Activated CD4-positive, alpha-beta T cell treated with anti-CD3 and anti-CD28 coated beads, Interleukin-10, Interleukin-2, amounts not matched to agents 100 ng/mL and 50 ng/mL, durations not matched to agents 16 hours and 8 hours (primary cell): ENCODE results near the gene SSBP1.
"Not testable (repeated sequence)": the region's sequence is repeated elsewhere in the genome, so short reads cannot be mapped to it uniquely, and the experiment has no call there.

Experiments used
- DNase-seq: peaks from one replicate; pipeline ENCODE4 v3.0.0-alpha.2; 2020

Gene SSBP1, protein sequence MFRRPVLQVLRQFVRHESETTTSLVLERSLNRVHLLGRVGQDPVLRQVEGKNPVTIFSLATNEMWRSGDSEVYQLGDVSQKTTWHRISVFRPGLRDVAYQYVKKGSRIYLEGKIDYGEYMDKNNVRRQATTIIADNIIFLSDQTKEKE

DNA sequence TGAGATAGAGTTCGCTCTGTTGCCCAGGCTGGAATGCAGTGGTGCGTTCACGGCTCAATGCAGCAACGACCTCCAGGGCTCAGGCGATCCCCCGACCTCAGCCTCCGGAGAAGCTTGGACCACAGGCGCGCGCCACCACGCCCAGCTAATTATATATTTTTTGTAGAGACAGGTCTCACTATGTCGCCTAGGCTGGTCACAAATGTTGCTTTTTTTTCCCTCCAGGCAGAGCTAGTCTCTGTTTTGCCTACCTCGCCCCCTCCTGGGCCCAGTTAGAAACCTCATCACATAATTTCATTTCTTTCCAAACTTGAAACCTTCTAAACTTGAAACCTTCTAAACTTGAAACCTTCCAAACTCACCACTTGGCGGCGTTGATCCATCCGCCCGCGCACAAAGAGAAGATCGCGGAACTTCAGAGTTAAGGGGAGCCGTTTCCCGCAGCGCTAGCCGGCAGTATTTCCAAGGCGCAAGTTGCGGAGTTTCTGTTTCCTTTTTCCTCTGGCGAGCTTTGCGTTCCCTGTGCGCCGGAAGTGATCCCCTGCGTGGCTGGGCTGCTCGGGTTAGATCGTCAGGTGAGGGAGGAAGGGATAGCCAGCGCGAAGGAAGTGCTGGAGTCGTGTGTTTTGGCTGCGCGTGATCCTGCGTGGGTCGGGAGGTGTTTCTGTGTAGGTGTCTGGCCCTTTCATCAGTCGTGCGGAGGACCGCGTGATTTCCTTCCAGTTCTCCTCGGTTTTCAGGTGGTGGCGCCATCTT lies at the start of gene SSBP1:
Gene SSBP1, plus strand, starts transcription at position 523 of the 756 bp plus-strand sequence. CDS start 809 bp downstream, outside the sequence.
- DNase-seq = peak; percentile 95

- DNase-seq = not testable (repeated sequence)
These were observed 48.9 kb upstream of the SSBP1 start for GRCh38 chr7:141689072-141689825.

DNA sequence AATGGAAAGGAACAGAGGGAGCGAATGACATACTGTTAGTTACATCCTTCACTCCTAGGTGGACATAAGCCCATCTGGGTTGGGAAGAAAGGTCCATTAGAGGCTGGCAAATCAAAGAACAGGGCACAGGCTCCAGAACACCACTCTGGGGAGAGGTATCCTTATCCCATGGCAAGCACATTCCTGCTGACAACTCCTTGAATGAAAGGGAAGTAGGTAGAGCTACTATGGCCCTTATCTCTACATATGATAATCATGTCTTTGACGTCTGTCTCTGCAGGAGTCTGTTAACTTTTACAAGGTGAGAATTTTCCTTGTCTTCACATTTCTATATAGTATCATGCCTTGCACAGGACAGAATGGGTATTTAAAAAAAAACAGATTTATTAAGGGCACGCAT lies 46.6 kb upstream of the SSBP1 start:
- DNase-seq = no peak

- DNase-seq = no peak
These were observed 46.2 kb upstream of the SSBP1 start for GRCh38 chr7:141691961-141692360.

DNA sequence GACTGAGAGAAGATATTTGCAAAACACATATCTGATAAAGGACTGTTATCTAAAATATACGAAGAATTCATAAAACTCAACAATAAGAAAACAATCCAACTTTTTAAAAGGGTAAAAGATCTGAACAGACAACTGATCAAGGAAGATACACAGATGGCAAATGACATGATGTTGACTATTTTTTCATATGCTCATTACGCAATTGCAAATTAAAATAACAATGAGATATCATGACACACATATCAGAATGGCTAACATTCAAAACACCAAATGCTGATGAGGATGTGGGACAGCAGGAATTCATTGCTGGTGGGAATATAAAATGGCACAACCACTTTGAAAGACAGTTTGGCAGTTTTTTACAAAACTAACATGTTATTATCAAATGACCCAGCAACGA lies 45.1 kb upstream of the SSBP1 start:
- no peak for DNase-seq

DNA sequence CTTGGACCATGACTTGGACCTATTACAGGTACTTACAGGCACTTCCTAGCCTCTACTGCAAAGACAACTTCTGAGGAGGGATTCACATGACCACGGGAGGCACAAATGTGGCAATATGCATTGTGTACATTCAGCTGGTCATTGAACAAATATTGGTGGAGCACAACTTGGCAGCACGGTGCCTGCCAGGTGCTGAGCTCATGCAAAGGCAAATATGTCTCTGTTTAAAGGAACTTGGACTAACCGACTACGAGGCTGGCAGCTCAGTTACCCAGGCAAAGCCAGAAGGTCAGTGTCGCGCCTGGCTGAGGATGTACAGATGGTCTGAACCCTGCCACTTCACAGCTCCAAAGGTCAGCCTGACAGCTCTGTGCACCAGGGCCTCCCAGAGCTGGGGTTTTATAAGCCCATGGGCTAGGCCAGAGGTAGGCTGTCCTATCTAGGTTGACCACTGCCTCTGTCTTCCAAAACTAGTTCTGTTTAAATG lies 42.3 kb upstream of the SSBP1 start:
- DNase-seq = no peak

- no peak for DNase-seq
These were observed 41.8 kb upstream of the SSBP1 start for GRCh38 chr7:141696348-141696747.

DNA sequence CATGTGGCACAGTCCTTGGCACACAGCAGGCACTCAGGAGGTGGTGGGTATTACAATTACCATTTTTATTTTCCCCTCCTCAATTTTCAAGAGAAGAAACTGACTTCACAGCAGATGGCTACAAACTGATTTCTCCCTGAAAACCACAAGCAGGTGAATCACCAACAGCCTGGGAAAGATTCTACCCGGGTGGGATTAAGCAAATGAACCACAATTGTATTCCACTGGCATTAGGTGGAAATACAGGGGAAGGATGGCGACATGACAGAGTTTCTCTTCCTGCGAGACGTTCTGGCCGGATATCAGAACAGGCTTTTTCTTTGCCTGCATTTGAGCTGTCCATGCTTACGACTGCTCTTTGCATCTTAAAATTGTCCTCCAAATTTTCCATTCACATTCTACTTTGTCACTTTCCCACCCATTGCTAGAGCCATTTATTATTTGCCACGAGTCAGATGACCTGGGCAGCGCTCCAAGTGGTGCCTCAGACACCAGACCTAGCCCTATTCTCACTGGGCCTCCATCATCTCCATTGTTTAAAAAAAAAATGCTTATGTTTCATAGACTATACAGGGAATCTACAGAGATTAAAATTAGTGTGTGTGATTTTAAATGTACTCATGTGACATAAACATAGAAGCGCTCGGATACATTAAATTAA lies 40.8 kb upstream of the SSBP1 start:
- no peak for DNase-seq

DNA sequence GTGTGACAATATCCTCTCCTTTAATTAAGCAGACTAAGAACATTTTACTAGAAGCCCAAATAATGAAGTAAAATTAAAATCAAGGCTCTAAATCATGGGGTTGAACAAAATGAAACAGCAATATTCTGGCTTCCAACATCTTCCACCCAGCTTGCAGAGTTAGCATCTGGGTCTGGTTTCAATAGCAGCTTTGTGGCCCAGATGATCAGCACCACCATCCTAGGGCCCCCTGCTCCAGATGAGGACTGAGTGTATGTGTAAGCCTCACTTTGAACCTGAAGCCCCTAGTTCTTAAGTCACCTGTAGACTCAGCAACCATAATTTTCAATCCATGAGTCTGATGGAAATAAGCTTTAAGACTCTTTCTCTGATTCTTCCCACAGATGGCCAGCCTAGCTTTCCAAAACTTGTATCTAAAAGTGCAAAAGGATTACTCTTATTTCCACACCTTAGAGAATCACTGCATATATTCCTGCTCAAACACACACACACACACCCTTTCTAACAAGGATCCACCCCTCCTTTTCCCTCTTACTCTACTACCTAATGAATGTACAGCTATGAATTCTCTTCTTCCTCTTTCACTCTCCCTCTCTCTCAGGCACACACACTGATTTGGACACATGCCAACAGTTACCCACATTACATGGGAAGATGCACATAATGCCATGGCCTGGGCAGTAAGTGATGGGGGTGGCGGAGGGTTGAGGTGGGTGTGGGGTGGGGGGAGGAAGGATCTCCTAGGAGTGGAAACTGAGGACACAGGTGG lies 39.7 kb upstream of the SSBP1 start:
- no peak for DNase-seq

GRCh38 chr7:141699860-141700259 lies 38.3 kb upstream of the SSBP1 start:
- no peak for DNase-seq

- DNase-seq = no peak
These were observed 37.8 kb upstream of the SSBP1 start for GRCh38 chr7:141700296-141700847.

DNA sequence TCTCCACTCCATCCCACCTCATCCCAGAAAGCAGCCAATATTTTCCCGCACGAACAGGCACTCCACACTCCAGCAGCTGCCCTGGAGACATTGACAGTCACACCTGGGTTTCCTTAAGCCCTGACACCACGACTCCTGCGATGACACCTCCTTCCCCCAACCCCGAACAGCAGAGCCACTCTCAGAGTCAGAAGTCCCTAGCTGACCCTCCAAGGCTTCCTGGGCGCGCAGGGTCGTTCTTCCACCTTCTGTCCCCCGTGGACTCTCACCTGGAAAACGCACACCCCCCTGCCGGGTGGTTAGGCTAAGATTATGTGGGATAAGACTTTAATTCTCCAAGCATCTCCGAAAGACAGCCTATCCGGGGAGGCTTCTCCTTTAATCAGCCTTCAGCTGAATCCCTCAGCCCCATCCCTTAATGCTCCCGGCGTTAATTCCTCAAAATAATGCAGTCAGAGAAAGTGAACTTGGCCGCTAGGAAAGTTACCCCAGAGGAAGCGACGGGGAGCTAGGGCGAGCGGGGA lies 37.2 kb upstream of the SSBP1 start:
- no peak for DNase-seq

- DNase-seq = peak; percentile 72
These were observed 36.6 kb upstream of the SSBP1 start for GRCh38 chr7:141701489-141702046.

DNA sequence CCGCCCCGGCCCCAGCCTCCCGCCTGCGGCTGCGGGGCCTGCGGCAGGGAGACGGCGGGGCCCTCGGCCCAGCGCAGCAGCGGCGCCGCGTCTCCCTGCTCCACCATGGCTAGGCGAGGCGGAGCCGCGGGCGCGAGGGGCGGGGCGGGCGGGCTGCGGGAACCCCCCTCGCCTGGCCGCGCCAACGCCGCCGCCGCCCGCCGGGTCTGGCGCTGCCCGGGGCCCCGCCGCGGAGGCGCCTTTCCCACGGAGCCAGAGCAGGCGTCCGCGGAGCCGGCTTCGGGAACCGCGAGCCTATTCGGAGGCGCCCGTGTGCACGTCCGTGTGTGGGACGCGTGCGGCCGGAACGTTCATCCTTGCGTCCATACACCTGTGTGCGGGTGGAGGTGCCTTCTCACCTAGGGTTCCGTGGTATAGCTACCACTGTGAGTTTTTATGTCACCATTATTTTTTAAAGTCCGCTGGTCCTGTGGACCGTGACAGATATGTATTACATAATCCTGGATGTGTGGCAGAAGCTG lies 36.1 kb upstream of the SSBP1 start, which contains the start of gene DENND11:
Gene DENND11, minus strand, starts transcription at position 120 of the 521 bp plus-strand sequence. Its CDS starts 13 bp downstream, at position 107.
- DNase-seq = peak; percentile 43

GRCh38 chr7:141702892-141703291 lies 35.3 kb upstream of the SSBP1 start:
- DNase-seq = no peak

- no peak for DNase-seq
These were observed 34.0 kb upstream of the SSBP1 start for GRCh38 chr7:141704112-141704511.

DNA sequence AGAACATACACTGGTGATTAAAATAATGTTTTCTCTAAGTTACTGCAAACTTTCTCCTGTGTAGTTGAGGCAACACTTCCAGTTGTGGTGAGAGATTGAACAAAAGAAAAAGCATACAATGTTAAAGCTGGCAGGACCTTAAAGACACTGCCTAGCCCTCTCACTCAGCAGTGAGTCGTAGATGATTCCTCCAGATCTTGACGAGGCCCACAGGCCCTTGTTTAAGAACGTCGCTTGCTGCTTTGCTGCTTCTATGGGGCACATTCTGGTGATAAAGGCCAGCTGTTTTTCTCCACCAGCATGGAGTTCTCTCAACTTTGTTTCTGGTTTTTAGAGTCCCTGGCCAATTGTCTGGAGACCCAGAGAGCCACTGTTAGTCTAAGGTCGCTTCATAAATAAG lies 33.4 kb upstream of the SSBP1 start:
- no peak for DNase-seq

DNA sequence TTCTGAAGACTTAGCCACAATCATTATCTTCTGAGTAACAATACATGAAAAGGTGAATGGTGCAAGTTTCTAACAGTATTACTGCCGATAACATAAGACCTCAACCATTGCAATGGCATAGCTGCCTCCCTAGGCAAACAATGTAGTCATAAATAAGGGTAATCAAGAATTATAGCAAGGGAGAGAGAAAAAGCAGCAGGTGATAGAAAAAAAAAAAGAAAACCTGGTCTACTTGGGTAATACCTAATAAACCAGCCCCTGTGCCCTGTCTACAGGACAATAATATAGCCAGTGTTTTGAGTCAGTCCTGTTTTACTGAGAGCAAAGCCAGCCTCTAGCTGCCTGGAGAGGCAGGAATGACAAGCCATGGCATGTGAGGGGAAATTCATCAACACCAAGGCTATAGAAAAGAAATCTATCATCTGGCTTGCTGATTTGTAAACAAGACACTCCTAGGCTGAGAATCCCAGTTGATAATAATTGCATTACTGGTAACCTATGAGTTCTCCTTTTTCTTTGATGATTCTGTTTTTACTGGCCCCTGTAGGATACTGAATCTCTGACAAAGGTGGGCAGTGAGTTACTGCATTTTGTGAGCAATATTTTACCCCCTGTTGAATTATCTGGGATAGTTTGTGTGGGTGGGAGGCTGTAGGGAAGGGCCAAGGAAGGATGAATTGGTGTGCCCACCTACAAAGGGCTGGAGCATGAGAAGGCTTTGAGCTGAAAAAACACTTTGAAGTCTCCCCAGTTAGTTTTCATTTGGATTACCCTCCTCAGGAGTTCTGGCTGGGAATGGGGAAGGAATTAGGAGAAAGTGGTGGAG lies 31.7 kb upstream of the SSBP1 start:
- DNase-seq = no peak

DNA sequence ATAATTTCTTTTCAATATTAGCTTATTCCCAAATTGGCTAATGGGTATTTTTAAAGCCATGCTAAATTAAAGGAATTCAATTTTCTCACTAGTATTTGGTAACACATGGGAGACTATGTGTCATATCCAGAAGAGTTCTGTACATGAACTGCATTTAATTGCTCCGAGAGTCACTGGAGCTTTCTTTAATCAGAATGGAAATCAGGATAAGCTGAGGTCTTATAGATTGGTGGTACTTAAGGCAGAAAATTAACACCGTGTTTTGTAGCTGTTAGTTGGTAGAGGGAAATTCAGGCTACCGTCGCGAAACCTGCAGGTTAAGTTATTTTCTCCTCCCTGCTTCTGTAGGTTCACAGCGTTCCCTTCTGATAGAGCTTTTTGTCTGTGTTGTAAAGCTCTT lies 29.8 kb upstream of the SSBP1 start, which contains the start of gene WEE2:
Gene WEE2, plus strand, starts transcription at position 3 of the 400 bp plus-strand sequence. CDS start 406 bp downstream, outside the sequence.
- no peak for DNase-seq

DNA sequence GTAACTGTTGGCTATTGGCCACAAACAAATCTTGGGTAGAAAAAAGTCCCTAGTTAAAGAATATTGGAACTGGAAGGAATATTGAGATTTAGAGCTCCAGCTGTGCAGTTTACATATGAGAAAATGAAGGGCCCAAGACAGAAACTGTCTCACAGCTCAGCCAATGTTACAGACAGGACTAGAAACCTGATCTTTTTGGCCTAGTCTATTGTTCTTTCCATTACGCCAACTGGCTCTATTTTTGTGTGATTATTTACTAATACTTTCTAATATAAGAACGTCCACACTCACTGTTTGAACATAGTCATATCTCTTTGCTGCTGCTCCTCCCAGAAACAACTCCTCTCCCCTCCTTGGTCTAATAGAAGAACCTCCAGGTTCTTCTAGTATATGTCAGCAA lies 28.8 kb upstream of the SSBP1 start:
- no peak for DNase-seq
